Measurements from ENCODE around the gene INO80B.

GRCh38 chr2:74488643-74489481, 34.0 kb downstream of the INO80B start:
- TF ChIP-seq EZH2 (IDR thresholded peaks at IDR 0.05; ENCODE audit: borderline replicate concordance, low read depth, low read length, severe bottlenecking) = no peak
- no peak for TF ChIP-seq CTCF (IDR thresholded peaks at IDR 0.05; ENCODE audit: borderline replicate concordance, extremely low read depth, low read length, poor library complexity, severe bottlenecking)

All from DND-41 (cell line).